Fibroblast of lung (primary cell): Measurements from ENCODE around the gene ATG7.

Source experiments
- CTCF ChIP-seq, 2 donors: IDR thresholded peaks in 1 of 2; conservative IDR thresholded peaks in 1 of 2; 1 replicate in 1 of 2; 2 replicates in 1 of 2; pipeline ENCODE4 v1.5.1; 2011 to 2012; ENCODE audit warnings: low read length in 2 of 2, control low read depth in 1 of 2, inconsistent platforms in 1 of 2, low read depth in 1 of 2, mild to moderate bottlenecking in 1 of 2
- EZH2 ChIP-seq: IDR thresholded peaks from 2 replicates; pipeline ENCODE4 v1.5.1; 2012; ENCODE audit warnings: low read length, control low read depth, mild to moderate bottlenecking; ENCODE audit errors: missing control alignments

DNA sequence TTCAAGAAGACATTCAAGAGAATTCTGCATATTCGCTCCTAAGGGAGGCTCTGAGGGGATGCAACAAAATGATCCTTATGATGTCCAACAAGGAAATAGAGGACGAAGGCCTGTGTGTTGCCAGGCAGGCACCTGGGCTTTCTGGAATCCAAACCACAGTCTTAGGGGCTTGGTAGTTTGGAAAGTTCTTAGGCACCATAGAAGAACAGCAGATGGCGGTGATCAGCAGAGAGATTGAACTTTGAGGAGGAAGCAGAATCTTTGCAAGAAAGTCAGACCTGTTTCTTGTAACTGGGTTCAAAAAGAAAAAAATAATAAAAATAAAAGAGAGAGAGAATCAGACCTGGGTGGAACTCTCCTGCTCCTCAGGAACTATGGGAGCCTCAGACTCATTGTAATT, 11.7 kb upstream of the ATG7 start:
- TF ChIP-seq CTCF (conservative IDR thresholded peaks at IDR 0.05 in 1 of 2, IDR thresholded peaks at IDR 0.05 in 1 of 2; ENCODE audit: low read depth in 1 of 2, low read length in 2 of 2) (no peak), EZH2 (no peak)
